ENCODE measurements around the gene SLC16A10. TPM values are rescaled to one million over a fixed set of nuclear protein-coding genes. Genes with fewer than 3 reads are reported as not detected.

Gene SLC16A10
- total RNA-seq, 4 donors from 2014 or later, result 2.5 to 9.5 (median 9.3) TPM

- Histone ChIP-seq H3K9me3 (no peaks in the 10 kb centered on the region), H3K27ac (no peak overlapping the region), H3K36me3 (no peaks in the 10 kb centered on the region), H3K27me3 (no peaks in the 10 kb centered on the region), H3K4me3 (no peak overlapping the region), H3K4me1 (peaks cover 0 to 4% (median 0%) of the 10 kb centered on the region in 4 donors)
- no peak for DNase-seq
- TF ChIP-seq, protein P1, sequence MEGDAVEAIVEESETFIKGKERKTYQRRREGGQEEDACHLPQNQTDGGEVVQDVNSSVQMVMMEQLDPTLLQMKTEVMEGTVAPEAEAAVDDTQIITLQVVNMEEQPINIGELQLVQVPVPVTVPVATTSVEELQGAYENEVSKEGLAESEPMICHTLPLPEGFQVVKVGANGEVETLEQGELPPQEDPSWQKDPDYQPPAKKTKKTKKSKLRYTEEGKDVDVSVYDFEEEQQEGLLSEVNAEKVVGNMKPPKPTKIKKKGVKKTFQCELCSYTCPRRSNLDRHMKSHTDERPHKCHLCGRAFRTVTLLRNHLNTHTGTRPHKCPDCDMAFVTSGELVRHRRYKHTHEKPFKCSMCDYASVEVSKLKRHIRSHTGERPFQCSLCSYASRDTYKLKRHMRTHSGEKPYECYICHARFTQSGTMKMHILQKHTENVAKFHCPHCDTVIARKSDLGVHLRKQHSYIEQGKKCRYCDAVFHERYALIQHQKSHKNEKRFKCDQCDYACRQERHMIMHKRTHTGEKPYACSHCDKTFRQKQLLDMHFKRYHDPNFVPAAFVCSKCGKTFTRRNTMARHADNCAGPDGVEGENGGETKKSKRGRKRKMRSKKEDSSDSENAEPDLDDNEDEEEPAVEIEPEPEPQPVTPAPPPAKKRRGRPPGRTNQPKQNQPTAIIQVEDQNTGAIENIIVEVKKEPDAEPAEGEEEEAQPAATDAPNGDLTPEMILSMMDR (IDR thresholded peaks at IDR 0.05), result no peak
- TF ChIP-seq POLR2A (IDR thresholded peaks at IDR 0.05), result no peak
Measured at GRCh38 chr6:111114482-111114881, 27.2 kb downstream of the SLC16A10 start.

DNA sequence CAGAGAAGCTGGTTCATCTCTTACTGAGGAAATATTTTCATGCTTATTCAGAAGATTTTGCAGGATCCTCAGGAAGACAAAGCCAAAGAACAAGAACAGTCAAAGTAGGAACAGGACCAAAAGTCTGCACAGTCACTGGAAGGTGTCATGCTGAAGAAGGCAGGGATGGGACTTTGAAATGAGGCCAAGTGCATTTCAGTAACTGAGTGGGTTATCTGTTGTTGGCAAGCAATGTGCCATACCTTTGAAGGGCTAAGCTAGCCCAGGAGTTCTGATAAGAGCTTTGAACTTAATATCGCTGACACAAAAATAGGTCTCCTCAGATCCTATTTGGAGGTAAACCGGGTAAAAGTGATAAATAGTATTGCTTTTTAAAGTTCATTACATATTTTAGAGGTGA lies 31.5 kb downstream of the SLC16A10 start:
- no peaks in the 10 kb centered on the region for H3K36me3 ChIP-seq
- no peak overlapping the region for H3K27ac ChIP-seq
- no peaks in the 10 kb centered on the region for H3K9me3 ChIP-seq
- H3K4me3 ChIP-seq, result no peak overlapping the region
- H3K4me1 ChIP-seq, result peaks cover 0 to under 1% (median 0%) of the 10 kb centered on the region in 4 donors
- no peak for DNase-seq
- TF ChIP-seq, protein P1 (IDR thresholded peaks at IDR 0.05), result no peak
- TF ChIP-seq POLR2A (IDR thresholded peaks at IDR 0.05), result no peak
- H3K27me3 ChIP-seq, result no peaks in the 10 kb centered on the region

DNA sequence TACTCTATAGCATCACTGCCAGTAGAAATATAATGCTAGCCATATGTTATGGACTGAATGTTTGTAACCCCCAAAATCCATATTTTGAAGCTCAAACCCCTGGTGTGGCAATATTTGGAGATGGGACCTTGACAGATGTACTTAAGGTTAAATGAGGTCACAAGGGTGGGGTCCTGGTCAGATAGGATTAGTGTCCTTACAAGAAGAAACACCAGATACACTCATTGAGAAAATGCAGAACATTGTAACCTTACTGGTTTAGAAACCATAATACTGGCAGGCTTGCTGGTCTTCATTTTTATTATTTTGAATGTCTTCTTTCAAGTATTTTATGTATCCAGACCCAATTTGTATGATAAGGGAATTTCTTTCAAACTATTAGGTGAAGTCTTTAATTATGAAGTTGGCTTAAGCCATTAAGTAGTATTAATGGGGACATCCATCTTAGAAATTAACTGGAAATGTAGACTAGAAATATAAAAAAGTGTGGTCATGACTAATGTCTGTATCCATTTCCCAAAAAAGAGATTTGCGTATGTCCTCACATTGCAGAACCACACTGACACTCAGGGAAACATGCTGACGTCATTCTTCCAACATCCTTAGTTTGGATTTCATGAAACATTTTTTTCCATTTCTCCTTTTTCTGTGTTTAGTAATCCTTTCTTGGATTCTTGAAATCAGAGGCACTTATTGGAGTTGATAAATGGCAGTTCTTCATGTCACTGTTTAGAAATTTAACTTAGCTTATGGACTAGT lies 32.4 kb downstream of the SLC16A10 start:
- DNase-seq, result no peak
- Histone ChIP-seq H3K4me1 (no peaks in the 10 kb centered on the region), H3K9me3 (no peaks in the 10 kb centered on the region), H3K4me3 (no peak overlapping the region), H3K27ac (no peak overlapping the region), H3K27me3 (no peaks in the 10 kb centered on the region), H3K36me3 (no peaks in the 10 kb centered on the region)
- TF ChIP-seq, protein P1 (IDR thresholded peaks at IDR 0.05), result no peak
- no peak for TF ChIP-seq POLR2A (IDR thresholded peaks at IDR 0.05)

GRCh38 chr6:111121789-111122350 lies 34.6 kb downstream of the SLC16A10 start:
- Histone ChIP-seq H3K36me3 (no peaks in the 10 kb centered on the region), H3K9me3 (no peaks in the 10 kb centered on the region), H3K4me3 (no peak overlapping the region), H3K27ac (no peak overlapping the region), H3K4me1 (no peaks in the 10 kb centered on the region), H3K27me3 (no peaks in the 10 kb centered on the region)
- DNase-seq, result no peak
- TF ChIP-seq, protein P1 (IDR thresholded peaks at IDR 0.05), result no peak
- no peak for TF ChIP-seq POLR2A (IDR thresholded peaks at IDR 0.05)

DNA sequence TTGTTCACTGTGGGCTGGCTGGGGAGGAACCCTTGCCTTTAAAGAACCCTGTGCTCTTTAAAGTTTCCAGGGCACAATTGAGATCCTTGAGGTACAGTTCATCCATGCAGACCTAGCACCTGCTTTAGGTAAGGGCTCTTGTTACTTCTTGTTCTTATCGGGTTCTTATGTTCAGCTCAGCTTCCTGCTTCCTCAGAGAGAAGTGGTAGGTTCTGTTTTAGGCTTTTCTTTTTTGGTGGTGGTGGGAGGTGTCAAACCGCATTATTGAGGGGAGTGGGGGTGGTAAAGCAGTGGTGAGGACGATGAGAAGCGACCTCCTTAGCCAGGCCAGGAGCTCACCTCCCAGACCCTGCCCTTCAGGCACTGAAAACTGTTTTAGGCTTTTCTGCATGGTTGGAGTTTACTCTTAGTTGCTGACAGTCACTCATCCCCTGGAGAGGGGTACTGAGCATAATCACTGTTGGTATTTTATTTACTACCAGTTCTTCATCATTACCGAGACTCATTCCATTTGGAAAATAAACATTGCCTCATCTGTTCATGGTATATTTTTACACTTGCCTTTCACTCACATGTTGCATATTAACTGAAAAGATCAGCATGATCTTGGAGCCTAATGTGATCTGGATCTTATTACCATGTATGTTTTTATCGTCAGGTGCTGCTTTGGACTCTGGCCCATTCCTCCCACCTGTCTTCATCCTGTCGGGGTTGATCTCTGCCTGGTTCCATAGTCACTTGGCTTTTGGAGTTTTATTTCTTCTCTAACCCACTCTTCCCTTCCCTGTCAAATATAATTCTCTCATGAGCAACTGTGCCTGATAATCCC lies 35.4 kb downstream of the SLC16A10 start:
- Histone ChIP-seq H3K4me3 (no peak overlapping the region), H3K9me3 (no peaks in the 10 kb centered on the region), H3K4me1 (no peaks in the 10 kb centered on the region), H3K27me3 (no peaks in the 10 kb centered on the region), H3K36me3 (no peaks in the 10 kb centered on the region), H3K27ac (no peak overlapping the region)
- no peak for TF ChIP-seq POLR2A (IDR thresholded peaks at IDR 0.05)
- TF ChIP-seq, protein P1 (IDR thresholded peaks at IDR 0.05), result no peak
- DNase-seq, result no peak

Measured in Peyer's patch (tissue), 4 donors.